ELF-1 (cell line): ENCODE data around the gene NOX3.

ENCODE experiments used
- DNase-seq: peaks from one replicate; pipeline ENCODE4 v3.0.0-alpha.2; 2016; ENCODE audit warnings: low read depth, low spot score

The NOX3 gene

GRCh38 chr6:155434096-155434495, 21.5 kb downstream of the NOX3 start:
- DNase-seq, result no peak

- no peak for DNase-seq
Measured at GRCh38 chr6:155432293-155432692, 23.3 kb downstream of the NOX3 start.

- DNase-seq, result no peak
Measured at GRCh38 chr6:155429321-155429893, 26.2 kb downstream of the NOX3 start.

GRCh38 chr6:155426408-155426945, 29.2 kb downstream of the NOX3 start:
- DNase-seq, result no peak

- DNase-seq, result no peak
Measured at GRCh38 chr6:155424181-155424580, 31.5 kb downstream of the NOX3 start.

GRCh38 chr6:155422635-155423034, 33.0 kb downstream of the NOX3 start:
- DNase-seq, result no peak

- no peak for DNase-seq
Measured at GRCh38 chr6:155420492-155420891, 35.1 kb downstream of the NOX3 start.

GRCh38 chr6:155419161-155419560, 36.5 kb downstream of the NOX3 start:
- no peak for DNase-seq

- no peak for DNase-seq
Measured at GRCh38 chr6:155418017-155418761, 37.5 kb downstream of the NOX3 start.

GRCh38 chr6:155417454-155417853, 38.2 kb downstream of the NOX3 start:
- DNase-seq, result no peak

- no peak for DNase-seq
Measured at GRCh38 chr6:155415953-155416352, 39.7 kb downstream of the NOX3 start.

GRCh38 chr6:155414049-155414448, 41.6 kb downstream of the NOX3 start:
- DNase-seq, result no peak

GRCh38 chr6:155412335-155412734, 43.3 kb downstream of the NOX3 start:
- DNase-seq, result no peak

- DNase-seq, result no peak
Measured at GRCh38 chr6:155411154-155412052, 44.2 kb downstream of the NOX3 start.

- DNase-seq, result no peak
Measured at GRCh38 chr6:155409391-155409790, 46.2 kb downstream of the NOX3 start.

- DNase-seq, result no peak
Measured at GRCh38 chr6:155408981-155409380, 46.7 kb downstream of the NOX3 start.

GRCh38 chr6:155408231-155408630, 47.4 kb downstream of the NOX3 start:
- no peak for DNase-seq

- no peak for DNase-seq
Measured at GRCh38 chr6:155406801-155407200, 48.8 kb downstream of the NOX3 start.

GRCh38 chr6:155404937-155405336, 50.7 kb downstream of the NOX3 start:
- no peak for DNase-seq

GRCh38 chr6:155402656-155403304, 52.9 kb downstream of the NOX3 start:
- DNase-seq, result no peak

- DNase-seq, result no peak
Measured at GRCh38 chr6:155400654-155400965, 55.0 kb downstream of the NOX3 start.
